ENCODE data around the gene P2RY8. TPM values are rescaled to one million over a fixed set of nuclear protein-coding genes. Genes with fewer than 3 reads are reported as not detected.
"Not testable (repeated sequence)": the region's sequence is repeated elsewhere in the genome, so short reads cannot be mapped to it uniquely, and the experiment has no call there.

The P2RY8 gene
- total and polyA plus RNA-seq, 3 experiments from 2014 or later = 47.1 to 302 (median 50.1) TPM

DNA sequence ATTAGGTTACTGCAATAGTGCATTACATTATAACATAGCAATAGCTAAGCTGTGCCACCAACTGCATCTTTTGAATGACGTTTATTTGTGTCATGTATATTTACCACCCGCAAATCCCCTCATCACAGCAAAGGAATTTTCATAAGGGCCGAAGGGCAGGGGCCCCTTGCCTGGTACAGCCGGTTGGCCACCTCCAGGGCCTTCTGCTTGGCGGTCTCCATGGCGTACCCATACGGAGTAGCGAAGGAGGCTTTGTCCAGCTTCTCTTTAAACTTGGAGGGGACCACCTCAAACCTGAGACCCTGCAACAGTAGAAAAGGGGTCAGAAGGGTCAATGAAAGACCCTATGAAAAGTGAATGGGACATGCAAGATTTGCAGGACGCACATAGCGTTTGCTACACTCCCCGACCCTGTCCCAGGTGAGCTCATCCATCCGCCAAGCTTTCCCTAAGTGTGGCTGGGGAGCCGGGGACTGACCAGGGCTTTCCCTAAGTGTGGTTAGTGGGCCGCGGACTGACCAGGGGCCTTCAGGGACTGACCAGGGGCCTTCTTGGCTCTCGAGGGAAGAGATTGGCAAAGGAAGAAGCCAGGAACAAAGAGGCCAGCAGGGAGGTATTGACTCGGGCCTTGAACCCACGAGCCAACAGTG, 94.8 kb downstream of the P2RY8 start:
- Mint-ChIP-seq H3K27ac (no peak overlapping the region), H3K36me3 (peaks cover 17 to 53% (median 29%) of the 10 kb centered on the region in 3 donors), H3K9me3 (peaks cover 2 to 11% (median 5%) of the 10 kb centered on the region in 5 donors), H3K4me1 (peaks cover 4 to 14% (median 4%) of the 10 kb centered on the region in 3 donors), H3K27me3 (peaks cover 0 to 4% of the 10 kb centered on the region in 2 donors), H3K4me3 (no peak overlapping the region)
- H3K9me3 ChIP-seq (ENCODE audit: low read length) = no peaks in the 10 kb centered on the region
- H3K27me3 ChIP-seq (ENCODE audit: insufficient read depth, low read length, poor library complexity, severe bottlenecking) = no peaks in the 10 kb centered on the region
- CTCF ChIA-PET = no interaction called here
- POLR2A ChIA-PET = no interaction called here
- H3K36me3 ChIP-seq (ENCODE audit: insufficient read depth, low read length) = peaks cover 5% of the 10 kb centered on the region
- DNase-seq = no peak
- H3K27ac ChIP-seq (ENCODE audit: low read depth, low read length) = no peak overlapping the region
- H3K4me3 ChIP-seq (ENCODE audit: low read length) = no peak overlapping the region
- H3K4me1 ChIP-seq (ENCODE audit: insufficient read depth, low read length) = no peaks in the 10 kb centered on the region

DNA sequence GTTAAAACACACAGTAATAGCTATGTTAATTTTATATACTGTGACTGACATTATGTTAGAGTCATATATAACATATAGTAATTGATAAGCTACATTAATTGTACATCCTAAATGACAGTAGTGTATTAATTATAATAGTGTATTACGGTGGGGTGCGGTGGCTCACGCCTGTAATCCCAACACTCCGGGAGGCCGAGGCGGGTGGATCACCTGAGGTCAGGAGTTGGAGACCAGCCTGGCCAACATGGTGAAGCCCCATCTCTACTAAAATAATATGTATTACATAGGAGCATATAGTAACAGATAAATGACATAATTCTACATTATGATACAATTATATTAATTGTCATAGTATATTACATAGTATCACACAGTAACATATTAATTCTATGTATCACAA, 96.5 kb downstream of the P2RY8 start:
- no peak overlapping the region for H3K4me3 ChIP-seq (ENCODE audit: low read length)
- POLR2A ChIA-PET = no interaction called here
- CTCF ChIA-PET = no interaction called here
- H3K27ac ChIP-seq (ENCODE audit: low read depth, low read length) = no peak overlapping the region
- Mint-ChIP-seq H3K36me3 (peaks cover 26 to 60% (median 32%) of the 10 kb centered on the region in 3 donors), H3K4me1 (peaks cover 0 to 12% (median 2%) of the 10 kb centered on the region in 3 donors), H3K9me3 (peaks cover 0 to 9% (median 0%) of the 10 kb centered on the region in 5 donors), H3K4me3 (no peak overlapping the region), H3K27me3 (peaks cover 0 to 1% of the 10 kb centered on the region in 2 donors), H3K27ac (no peak overlapping the region)
- peaks cover 9% of the 10 kb centered on the region for H3K36me3 ChIP-seq (ENCODE audit: insufficient read depth, low read length)
- DNase-seq = no peak
- no peaks in the 10 kb centered on the region for H3K27me3 ChIP-seq (ENCODE audit: insufficient read depth, low read length, poor library complexity, severe bottlenecking)
- H3K9me3 ChIP-seq (ENCODE audit: low read length) = no peaks in the 10 kb centered on the region
- no peaks in the 10 kb centered on the region for H3K4me1 ChIP-seq (ENCODE audit: insufficient read depth, low read length)

- Mint-ChIP-seq H3K4me3 (no peak overlapping the region), H3K27ac (no peak overlapping the region), H3K36me3 (peaks cover 15 to 63% (median 20%) of the 10 kb centered on the region in 3 donors), H3K9me3 (no peaks in the 10 kb centered on the region), H3K4me1 (peaks cover 0 to 2% (median 0%) of the 10 kb centered on the region in 3 donors), H3K27me3 (peaks cover 0 to 1% of the 10 kb centered on the region in 2 donors)
- no peaks in the 10 kb centered on the region for H3K9me3 ChIP-seq (ENCODE audit: low read length)
- H3K36me3 ChIP-seq (ENCODE audit: insufficient read depth, low read length) = peaks cover 4% of the 10 kb centered on the region
- no peaks in the 10 kb centered on the region for H3K4me1 ChIP-seq (ENCODE audit: insufficient read depth, low read length)
- ChIA-PET CTCF (no interaction called here), POLR2A (no interaction called here)
- no peaks in the 10 kb centered on the region for H3K27me3 ChIP-seq (ENCODE audit: insufficient read depth, low read length, poor library complexity, severe bottlenecking)
- no peak overlapping the region for H3K4me3 ChIP-seq (ENCODE audit: low read length)
- no peak overlapping the region for H3K27ac ChIP-seq (ENCODE audit: low read depth, low read length)
- peak in 1 of 5 donors; percentile 42 for DNase-seq
These were observed 101.6 kb downstream of the P2RY8 start for GRCh38 chrX:1435241-1435895.

DNA sequence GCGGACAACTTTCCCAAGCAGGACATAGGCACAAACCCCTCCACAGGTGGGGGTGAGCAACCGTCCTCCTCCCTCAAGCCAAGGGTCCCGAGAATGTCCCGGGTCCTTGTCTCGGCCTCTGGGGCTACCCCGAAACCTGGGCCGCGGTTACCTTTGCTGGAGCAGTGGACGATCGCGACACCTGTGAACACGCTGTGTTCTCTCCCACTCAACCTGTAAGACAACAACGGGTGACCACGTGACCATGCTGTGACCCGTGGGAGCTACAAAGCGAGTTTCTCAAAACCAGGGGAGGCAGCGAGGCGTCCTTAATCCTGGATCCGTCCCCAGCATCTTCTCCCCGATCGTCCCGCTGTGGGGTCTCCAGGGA, 102.1 kb downstream of the P2RY8 start:
- no peak for DNase-seq
- Mint-ChIP-seq H3K36me3 (peaks cover 15 to 62% (median 22%) of the 10 kb centered on the region in 3 donors), H3K9me3 (no peaks in the 10 kb centered on the region), H3K4me1 (peaks cover 0 to 2% (median 0%) of the 10 kb centered on the region in 3 donors), H3K27me3 (peaks cover 0 to 1% of the 10 kb centered on the region in 2 donors), H3K4me3 (no peak overlapping the region), H3K27ac (no peak overlapping the region)
- ChIA-PET CTCF (no interaction called here), POLR2A (no interaction called here)
- Histone ChIP-seq H3K27ac (ENCODE audit: low read depth, low read length) (no peak overlapping the region), H3K4me1 (ENCODE audit: insufficient read depth, low read length) (no peaks in the 10 kb centered on the region), H3K36me3 (ENCODE audit: insufficient read depth, low read length) (peaks cover 4% of the 10 kb centered on the region), H3K27me3 (ENCODE audit: insufficient read depth, low read length, poor library complexity, severe bottlenecking) (no peaks in the 10 kb centered on the region), H3K9me3 (ENCODE audit: low read length) (no peaks in the 10 kb centered on the region), H3K4me3 (ENCODE audit: low read length) (no peak overlapping the region)

GRCh38 chrX:1433646-1434357, 103.2 kb downstream of the P2RY8 start:
- H3K36me3 ChIP-seq (ENCODE audit: insufficient read depth, low read length) = peaks cover 4% of the 10 kb centered on the region
- peak overlapping the region in 1 of 8 donors; percentile 81 for H3K27ac Mint-ChIP-seq
- H3K4me3 ChIP-seq (ENCODE audit: low read length) = no peak overlapping the region
- peaks cover 0 to 1% of the 10 kb centered on the region in 2 donors for H3K27me3 Mint-ChIP-seq
- no peaks in the 10 kb centered on the region for H3K27me3 ChIP-seq (ENCODE audit: insufficient read depth, low read length, poor library complexity, severe bottlenecking)
- peaks cover 0 to 2% (median 0%) of the 10 kb centered on the region in 3 donors for H3K4me1 Mint-ChIP-seq
- H3K9me3 Mint-ChIP-seq = no peaks in the 10 kb centered on the region
- no peaks in the 10 kb centered on the region for H3K4me1 ChIP-seq (ENCODE audit: insufficient read depth, low read length)
- H3K27ac ChIP-seq (ENCODE audit: low read depth, low read length) = no peak overlapping the region
- H3K9me3 ChIP-seq (ENCODE audit: low read length) = no peaks in the 10 kb centered on the region
- ChIA-PET CTCF (no interaction called here), POLR2A (no interaction called here)
- no peak overlapping the region for H3K4me3 Mint-ChIP-seq
- peak in 1 of 5 donors; percentile 21 for DNase-seq
- H3K36me3 Mint-ChIP-seq = peaks cover 15 to 52% (median 20%) of the 10 kb centered on the region in 3 donors

DNA sequence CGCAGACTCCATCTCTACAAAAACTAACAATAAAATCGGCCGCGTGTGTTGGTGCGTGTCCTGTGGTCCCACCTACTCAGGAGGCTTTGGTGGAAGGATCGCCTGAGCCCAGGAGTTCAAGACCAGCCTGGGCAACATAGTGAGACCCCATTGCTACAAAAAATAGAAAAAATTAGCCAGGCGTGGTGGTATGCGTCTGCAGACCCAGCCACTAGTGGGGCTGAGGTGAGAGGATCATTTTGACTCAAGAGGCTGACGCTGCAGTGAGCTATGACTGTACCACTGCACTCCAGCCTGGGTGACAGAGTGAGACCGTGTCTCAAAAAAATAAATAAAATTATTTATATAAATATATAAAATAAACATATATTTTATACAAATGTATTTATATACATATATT, 106.5 kb downstream of the P2RY8 start:
- Mint-ChIP-seq H3K4me3 (no peak overlapping the region), H3K27ac (no peak overlapping the region), H3K4me1 (no peaks in the 10 kb centered on the region), H3K36me3 (peaks cover 4 to 43% (median 10%) of the 10 kb centered on the region in 3 donors), H3K9me3 (no peaks in the 10 kb centered on the region), H3K27me3 (no peaks in the 10 kb centered on the region)
- Histone ChIP-seq H3K4me1 (ENCODE audit: insufficient read depth, low read length) (no peaks in the 10 kb centered on the region), H3K4me3 (ENCODE audit: low read length) (no peak overlapping the region), H3K9me3 (ENCODE audit: low read length) (no peaks in the 10 kb centered on the region), H3K27me3 (ENCODE audit: insufficient read depth, low read length, poor library complexity, severe bottlenecking) (no peaks in the 10 kb centered on the region), H3K27ac (ENCODE audit: low read depth, low read length) (no peak overlapping the region), H3K36me3 (ENCODE audit: insufficient read depth, low read length) (peaks cover 4% of the 10 kb centered on the region)
- DNase-seq = no peak
- CTCF ChIA-PET = no interaction called here
- POLR2A ChIA-PET = no interaction called here

GRCh38 chrX:1427756-1428155, 109.2 kb downstream of the P2RY8 start:
- Histone ChIP-seq H3K9me3 (ENCODE audit: low read length) (peaks cover 7% of the 10 kb centered on the region), H3K27me3 (ENCODE audit: insufficient read depth, low read length, poor library complexity, severe bottlenecking) (no peaks in the 10 kb centered on the region), H3K4me1 (ENCODE audit: insufficient read depth, low read length) (no peaks in the 10 kb centered on the region), H3K36me3 (ENCODE audit: insufficient read depth, low read length) (peaks cover 18% of the 10 kb centered on the region), H3K4me3 (ENCODE audit: low read length) (no peak overlapping the region), H3K27ac (ENCODE audit: low read depth, low read length) (no peak overlapping the region)
- Mint-ChIP-seq H3K27me3 (no peaks in the 10 kb centered on the region), H3K4me1 (peaks cover 0 to 4% (median 0%) of the 10 kb centered on the region in 3 donors), H3K4me3 (no peak overlapping the region), H3K36me3 (peaks cover 5 to 44% (median 27%) of the 10 kb centered on the region in 3 donors), H3K27ac (no peak overlapping the region), H3K9me3 (peaks cover 0 to 9% (median 6%) of the 10 kb centered on the region in 5 donors)
- no peak for DNase-seq
- POLR2A ChIA-PET = no interaction called here
- CTCF ChIA-PET = no interaction called here

GRCh38 chrX:1426321-1426720, 110.7 kb downstream of the P2RY8 start:
- H3K27ac ChIP-seq (ENCODE audit: low read depth, low read length); H3K4me1 ChIP-seq (ENCODE audit: insufficient read depth, low read length); DNase-seq; H3K4me3 ChIP-seq (ENCODE audit: low read length); POLR2A ChIA-PET; H3K27me3 Mint-ChIP-seq; H3K27me3 ChIP-seq (ENCODE audit: insufficient read depth, low read length, poor library complexity, severe bottlenecking); H3K4me3 Mint-ChIP-seq; H3K27ac Mint-ChIP-seq; CTCF ChIA-PET; H3K4me1 Mint-ChIP-seq: not testable (repeated sequence)
- Histone ChIP-seq H3K9me3 (ENCODE audit: low read length) (peaks cover 20% of the 10 kb centered on the region), H3K36me3 (ENCODE audit: insufficient read depth, low read length) (peaks cover 31% of the 10 kb centered on the region)
- Mint-ChIP-seq H3K36me3 (peaks cover 12 to 53% (median 39%) of the 10 kb centered on the region in 3 donors), H3K9me3 (peaks cover 0 to 16% (median 11%) of the 10 kb centered on the region in 5 donors)

All from CD8-positive, alpha-beta memory T cell (primary cell).